Adrenal gland (tissue), 19 donors: Measurements from ENCODE around the gene ATP5PB. TPM values are rescaled to one million over a fixed set of nuclear protein-coding genes. Genes with fewer than 3 reads are reported as not detected.

Experiments used
- DNase-seq, 7 donors: peaks; one replicate each; pipeline ENCODE4 v3.0.0-alpha.2; 2019 to 2020
- H3K27ac ChIP-seq, 5 donors: fragments of 200-600 bp; sonication (generic) in 4 of 5; 1 replicate in 3 of 5; 2 replicates in 2 of 5; pipeline versions ENCODE4 v1.5.1 to v1.8.0; 2016 to 2020; ENCODE audit warnings: mild to moderate bottlenecking in 1 of 5
- H3K27me3 ChIP-seq: fragments of 200-600 bp; 2 replicates; pipeline ENCODE4 v1.8.0; 2021
- H3K36me3 ChIP-seq, 2 donors: fragments of 200-600 bp; replicated peaks in 1 of 2; 1 replicate in 1 of 2; 2 replicates in 1 of 2; pipeline versions ENCODE4 v1.5.1 to v1.8.0; 2018 to 2022
- H3K4me1 ChIP-seq, 2 donors: fragments of 200-600 bp; replicated peaks in 1 of 2; 1 replicate in 1 of 2; 2 replicates in 1 of 2; pipeline versions ENCODE4 v1.5.1 to v1.8.0; 2018 to 2021
- H3K4me3 ChIP-seq, 4 donors: fragments of 200-600 bp; sonication (generic) in 3 of 4; one replicate each; pipeline ENCODE4 v1.5.1; 2016 to 2018
- H3K9me3 ChIP-seq, 3 donors: fragments of 200-600 bp; sonication (generic) in 1 of 3; replicated peaks in 1 of 3; 1 replicate in 2 of 3; 2 replicates in 1 of 3; pipeline versions ENCODE4 v1.5.1 to v1.8.0; 2016 to 2021
- POLR2A ChIP-seq, 2 donors: fragments of 450-650 bp; IDR thresholded peaks; one replicate each; pipeline ENCODE4 v1.6.1; 2017; ENCODE audit warnings: antibody characterized with exemption in 2 of 2, mild to moderate bottlenecking in 2 of 2, moderate library complexity in 1 of 2
- WGBS, 4 donors: extraction: QIAGEN DNeasy Blood & Tissue Kit in 2 of 4; methylation state at CpG; one replicate each; pipeline versions ENCODE4 v1.1.5 to v1.1.7; 2013 to 2017; 5-methylcytosine and 5-hydroxymethylcytosine counted together
- intact Hi-C, 2 donors: fragments of 100-400 bp; cut with DNase I; formaldehyde crosslinking; loops; one replicate each; pipeline versions ENCODE4 v1.14.1 to v1.15.0; 2022 to 2023
- long read RNA-seq, 10 donors: library from polyadenylated mRNA in 3 of 10; unstranded in 2 of 10; stranded (forward) in 1 of 10; transcript quantifications; one replicate each; pipeline ENCODE4 v2.0.0 and lab custom pipeline, GENCODE V29; 2021 to 2026
- polyA plus RNA-seq, 3 donors: library from polyadenylated mRNA; stranded (reverse); fragments of 200-250 nt in 2 of 3; fragments of 350-450 nt in 1 of 3; fragmentation: Illumina TruSeq in 1 of 3; extraction: RNeasy Lipid Tissue Mini Kit (QIAGEN cat#74804) in 1 of 3; gene quantifications; one replicate each; pipeline ENCODE4 v1.2.3, GENCODE V29; 2013 to 2014
- total RNA-seq, 9 donors: library from RNA; depleted of rRNA in 4 of 9; stranded (reverse); fragments of >200 nt in 4 of 9; fragments of 120-200 nt in 1 of 9; fragmentation: NEBNext Ultra II Directional in 1 of 9; extraction: Animal tissue kit (Norgen Biotek cat#: 25700) in 1 of 9; gene quantifications; one replicate each; pipeline versions ENCODE4 v1.1.0 to v1.2.4, GENCODE V29; 2013 to 2023
- TF ChIP-seq, protein P1 (sequence below), 6 experiments: fragments of 450-650 bp in 4 of 6; fragments of 200-600 bp in 2 of 6; sonication (generic) in 1 of 6; IDR thresholded peaks; 1 replicate in 5 of 6; 2 replicates in 1 of 6; pipeline versions ENCODE4 v1.5.1 to v1.8.0; 2016 to 2021; ENCODE audit warnings: antibody characterized with exemption in 6 of 6, mild to moderate bottlenecking in 2 of 6, moderate library complexity in 1 of 6
- donor health status: healthy with polysubstance abuse.
- donor health status: Bipolar disorder and iron deficiency.
- donor health status: DM: yes; HTN: yes; CAD: no.
- donor health status: DM: no; HTN: no; CAD: no.
- donor health status: DM: no; HTN: no; CAD: no.
- donor health status: DM: yes; HTN: yes; CAD: no.

The ATP5PB gene
- total RNA-seq (100 to 1,000 TPM; 154 to 641 (median 251) TPM), polyA plus RNA-seq (100 to 1,000 TPM; 103 to 834 (median 147) TPM)
- long read RNA-seq, donor 1, transcript ATP5PB-202 (7 exons, 3,156 nt) = major isoform, 191 of 252 reads
- long read RNA-seq, donor 1, partial matches to known transcripts = 49 of 252 reads
- long read RNA-seq, donor 1, other reads (novel, unspliced or antisense) = 9 of 252 reads
- long read RNA-seq, donor 2, transcript ATP5PB-202 (7 exons, 3,156 nt) = major isoform, 117 of 168 reads
- long read RNA-seq, donor 2, transcript ATP5PB-201 (6 exons, 1,040 nt) = minor isoform, 5 of 168 reads
- long read RNA-seq, donor 2, partial matches to known transcripts = 40 of 168 reads
- long read RNA-seq, donor 2, other reads (novel, unspliced or antisense) = 6 of 168 reads
- long read RNA-seq, donor 3, transcript ATP5PB-202 (7 exons, 3,156 nt) = major isoform, 144 of 210 reads
- long read RNA-seq, donor 3, partial matches to known transcripts = 55 of 210 reads
- long read RNA-seq, donor 3, other reads (novel, unspliced or antisense) = 10 of 210 reads
- long read RNA-seq, donor 4, transcript ATP5PB-202 (7 exons, 3,156 nt) = major isoform, 337 of 353 reads
- long read RNA-seq, donor 4, transcript ATP5PB-201 (6 exons, 1,040 nt) = minor isoform, 5 of 353 reads
- long read RNA-seq, donor 4, partial matches to known transcripts = 5 of 353 reads
- long read RNA-seq, donor 4, other reads (novel, unspliced or antisense) = 5 of 353 reads
- long read RNA-seq, donor 5, transcript ATP5PB-202 (7 exons, 3,156 nt) = major isoform, 255 of 277 reads
- long read RNA-seq, donor 5, partial matches to known transcripts = 4 of 277 reads
- long read RNA-seq, donor 5, other reads (novel, unspliced or antisense) = 16 of 277 reads
- long read RNA-seq, donor 6, transcript ATP5PB-202 (7 exons, 3,156 nt) = major isoform, 175 of 182 reads
- long read RNA-seq, donor 6, partial matches to known transcripts = 3 of 182 reads
- long read RNA-seq, donor 6, other reads (novel, unspliced or antisense) = 3 of 182 reads
- long read RNA-seq, donor 7, transcript ATP5PB-202 (7 exons, 3,156 nt) = major isoform, 59 of 85 reads
- long read RNA-seq, donor 7, partial matches to known transcripts = 24 of 85 reads
- long read RNA-seq, donor 7, other reads (novel, unspliced or antisense) = 0 of 85 reads
- long read RNA-seq, donor 8, transcript ATP5PB-202 (7 exons, 3,156 nt) = major isoform, 171 of 189 reads
- long read RNA-seq, donor 8, partial matches to known transcripts = 16 of 189 reads
- long read RNA-seq, donor 8, other reads (novel, unspliced or antisense) = 0 of 189 reads
- long read RNA-seq, donor 9, transcript ATP5PB-202 (7 exons, 3,156 nt) = major isoform, 109 of 161 reads
- long read RNA-seq, donor 9, partial matches to known transcripts = 50 of 161 reads
- long read RNA-seq, donor 9, other reads (novel, unspliced or antisense) = 0 of 161 reads
- long read RNA-seq, donor 10, transcript ATP5PB-202 (7 exons, 3,156 nt) = major isoform, 48 of 54 reads
- long read RNA-seq, donor 10, partial matches to known transcripts = 5 of 54 reads
- long read RNA-seq, donor 10, other reads (novel, unspliced or antisense) = 0 of 54 reads

GRCh38 chr1:111448918-111449702 lies at the start of gene ATP5PB, which contains the start of gene WDR77:
Gene ATP5PB, plus strand, starts transcription at chr1:111449464. Its CDS starts 78 bp downstream, at chr1:111449542.
Gene WDR77, minus strand, starts transcription at chr1:111449256. Its CDS starts 87 bp downstream, at chr1:111449169.
- Histone ChIP-seq H3K27ac (peak within 1 kb of the TSS in 4 of 5 donors; percentile 73 to 94 (median 84)), H3K9me3 (no peaks in the 10 kb centered on the region), H3K36me3 (peaks cover 0 to 12% of the 10 kb centered on the region in 2 donors), H3K27me3 (no peaks in the 10 kb centered on the region), H3K4me1 (peaks cover 5 to 50% of the 10 kb centered on the region in 2 donors), H3K4me3 (peak within 1 kb of the TSS; percentile 80 to 96 (median 94))
- 0% methylated on average over 40 to 54 of the region's 54 CpGs for WGBS, 4 donors
- TF ChIP-seq POLR2A (IDR thresholded peaks at IDR 0.05) = peak in 1 of 2 donors; percentile 64
- TF ChIP-seq, protein P1, sequence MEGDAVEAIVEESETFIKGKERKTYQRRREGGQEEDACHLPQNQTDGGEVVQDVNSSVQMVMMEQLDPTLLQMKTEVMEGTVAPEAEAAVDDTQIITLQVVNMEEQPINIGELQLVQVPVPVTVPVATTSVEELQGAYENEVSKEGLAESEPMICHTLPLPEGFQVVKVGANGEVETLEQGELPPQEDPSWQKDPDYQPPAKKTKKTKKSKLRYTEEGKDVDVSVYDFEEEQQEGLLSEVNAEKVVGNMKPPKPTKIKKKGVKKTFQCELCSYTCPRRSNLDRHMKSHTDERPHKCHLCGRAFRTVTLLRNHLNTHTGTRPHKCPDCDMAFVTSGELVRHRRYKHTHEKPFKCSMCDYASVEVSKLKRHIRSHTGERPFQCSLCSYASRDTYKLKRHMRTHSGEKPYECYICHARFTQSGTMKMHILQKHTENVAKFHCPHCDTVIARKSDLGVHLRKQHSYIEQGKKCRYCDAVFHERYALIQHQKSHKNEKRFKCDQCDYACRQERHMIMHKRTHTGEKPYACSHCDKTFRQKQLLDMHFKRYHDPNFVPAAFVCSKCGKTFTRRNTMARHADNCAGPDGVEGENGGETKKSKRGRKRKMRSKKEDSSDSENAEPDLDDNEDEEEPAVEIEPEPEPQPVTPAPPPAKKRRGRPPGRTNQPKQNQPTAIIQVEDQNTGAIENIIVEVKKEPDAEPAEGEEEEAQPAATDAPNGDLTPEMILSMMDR (IDR thresholded peaks at IDR 0.05) = peak in 2 of 6 experiments; percentile 7 to 15
- peak; percentile 95 to 98 (median 97) for DNase-seq
- intact Hi-C loops = no loop called here

DNA sequence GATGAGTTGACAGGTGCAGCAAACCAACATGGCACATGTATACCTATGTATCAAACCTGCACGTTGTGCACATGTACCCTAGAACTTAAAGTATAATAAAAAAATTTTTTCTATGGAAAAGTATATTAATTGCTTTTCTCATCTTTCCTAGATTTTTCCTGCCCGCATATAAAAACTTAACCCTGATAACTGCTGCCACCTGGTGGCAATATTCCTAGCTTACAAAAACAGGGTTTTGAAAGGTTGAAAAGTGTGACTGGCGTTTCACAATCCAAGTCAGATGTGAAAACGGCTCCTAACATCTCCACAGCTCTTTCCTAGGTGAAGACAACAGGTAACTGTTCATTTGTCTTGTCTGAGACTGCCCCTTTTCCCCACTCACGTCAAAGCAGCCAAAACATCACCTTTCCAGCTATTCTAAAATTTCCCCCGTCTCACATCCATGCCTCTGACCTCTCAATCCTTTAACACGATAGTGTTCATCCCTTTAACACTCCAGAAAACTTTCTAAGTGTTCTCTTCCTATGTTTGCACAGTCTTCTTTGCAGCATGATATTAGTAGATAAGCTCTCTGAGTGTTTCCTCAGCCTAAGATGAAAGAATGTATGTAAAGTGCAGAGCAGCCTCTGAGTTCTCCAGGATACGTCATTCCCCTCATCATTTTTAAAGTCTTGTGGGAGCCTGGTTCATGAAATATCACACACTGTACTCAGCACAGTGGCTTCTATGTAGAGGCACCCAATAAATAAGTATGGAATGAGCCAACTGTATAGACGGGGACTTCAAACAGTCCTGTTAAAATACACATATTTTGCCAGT lies 49.3 kb upstream of the ATP5PB start:
- no peaks in the 10 kb centered on the region for H3K9me3 ChIP-seq
- H3K4me1 ChIP-seq = no peaks in the 10 kb centered on the region
- no peak for TF ChIP-seq POLR2A (IDR thresholded peaks at IDR 0.05)
- TF ChIP-seq, protein P1 (IDR thresholded peaks at IDR 0.05) = peak; percentile 54 to 79 (median 70)
- H3K27me3 ChIP-seq = peaks cover 5% of the 10 kb centered on the region
- WGBS, 4 donors = 28 to 32% (median 29%) methylated on average over 9 of the region's 9 CpGs
- no peak overlapping the region for H3K27ac ChIP-seq
- no peak overlapping the region for H3K4me3 ChIP-seq
- intact Hi-C loops = loop anchor here (5.0 kb wide), 1 partner anchor 178 kb away; no protein-coding TSS in a partner anchor
- peak; percentile 36 to 76 (median 63) for DNase-seq
- no peaks in the 10 kb centered on the region for H3K36me3 ChIP-seq

DNA sequence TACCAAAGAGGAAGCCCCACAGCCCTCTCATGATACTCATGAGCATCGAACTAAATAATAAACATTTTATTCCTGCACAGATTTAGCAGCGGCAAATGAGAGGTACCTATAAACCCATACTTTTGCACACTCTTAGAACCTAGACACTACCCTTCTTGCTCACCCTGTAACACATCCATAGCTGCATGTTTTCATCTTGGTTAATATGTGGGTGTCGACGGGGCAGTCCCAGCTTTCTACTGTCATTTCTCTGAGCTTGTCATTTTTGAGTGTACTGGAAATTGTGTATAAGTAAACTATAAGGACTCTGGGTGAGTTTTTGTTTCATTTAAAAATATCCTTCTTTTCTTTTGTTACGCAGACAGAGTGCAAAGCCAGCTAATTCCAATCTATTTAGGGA lies 47.2 kb upstream of the ATP5PB start:
- intact Hi-C loops = loop anchor here in 1 of 2 donors (5.0 kb wide), 1 partner anchor 180 kb away; no protein-coding TSS in a partner anchor
- DNase-seq = no peak
- WGBS, 4 donors = 82 to 90% (median 83%) methylated on average over 5 of the region's 5 CpGs

More for the DNA sequence above, 47.2 kb upstream of the ATP5PB start:
- Histone ChIP-seq H3K4me3 (no peak overlapping the region), H3K27ac (no peak overlapping the region), H3K36me3 (no peaks in the 10 kb centered on the region), H3K4me1 (no peaks in the 10 kb centered on the region), H3K27me3 (peaks cover 5% of the 10 kb centered on the region), H3K9me3 (no peaks in the 10 kb centered on the region)
- TF ChIP-seq, protein P1 (IDR thresholded peaks at IDR 0.05) = no peak
- no peak for TF ChIP-seq POLR2A (IDR thresholded peaks at IDR 0.05)
